Mucosa of descending colon (tissue), 3 donors: ENCODE results near the gene ERBB4. TPM values are rescaled to one million over a fixed set of nuclear protein-coding genes. Genes with fewer than 3 reads are reported as not detected.

Experiments
- ATAC-seq: fragments of 200-7000 bp; cut with Tn5 transposase; one replicate; pipeline ENCODE4 v1.9.1; 2020; ENCODE audit warnings: mild to moderate bottlenecking, moderate library complexity
- DNase-seq, 3 donors: peaks; one replicate each; pipeline ENCODE4 v3.0.0-alpha.2; 2020
- H3K36me3 ChIP-seq: fragments of 200-600 bp; one replicate; pipeline ENCODE4 v1.8.0; 2021; ENCODE audit warnings: low read depth, mild to moderate bottlenecking
- H3K4me1 ChIP-seq: fragments of 200-600 bp; one replicate; pipeline ENCODE4 v1.8.0; 2021; ENCODE audit warnings: low read depth, mild to moderate bottlenecking
- H3K4me3 ChIP-seq: fragments of 200-600 bp; one replicate; pipeline ENCODE4 v1.8.0; 2021; ENCODE audit warnings: mild to moderate bottlenecking
- H3K9me3 ChIP-seq: fragments of 200-600 bp; one replicate; pipeline ENCODE4 v1.8.0; 2021; ENCODE audit warnings: mild to moderate bottlenecking
- CTCF ChIP-seq: fragments of 200-600 bp; IDR thresholded peaks from one replicate; pipeline ENCODE4 v1.8.0; 2022; ENCODE audit warnings: antibody characterized with exemption, mild to moderate bottlenecking
- intact Hi-C, 2 donors: fragments of 100-400 bp; cut with DNase I in 1 of 2; cut with micrococcal nuclease in 1 of 2; formaldehyde crosslinking; loops; one replicate each; pipeline versions ENCODE4 v1.11.0 to v1.11.1; 2022; cut with DNase I, micrococcal nuclease
- total RNA-seq, 3 donors: library from RNA; stranded (reverse); fragmentation: NEBNext Ultra II Directional in 2 of 3; extraction: Animal tissue kit (Norgen Biotek cat#: 25700) in 2 of 3; gene quantifications; one replicate each; pipeline versions ENCODE4 v1.2.1 to v1.2.4, GENCODE V29; 2021 to 2023
- donor health status: DM: no; HTN: no; CAD: no; lungs with moderate emphysema.
- donor health status: DM: no; HTN: no; CAD: no.
- donor health status: DM: no; HTN: yes; CAD: no.

Gene ERBB4
- total RNA-seq, 3 donors from 2014 or later, result 0.05 to 0.25 TPM; not detected in 1

GRCh38 chr2:212549463-212549862 is 10.9 kb upstream of the ERBB4 start:
- intact Hi-C loops, result no loop called here
- H3K4me1 ChIP-seq, result no peaks in the 10 kb centered on the region
- no peaks in the 10 kb centered on the region for H3K9me3 ChIP-seq
- TF ChIP-seq CTCF, result no peak
- no peak for DNase-seq
- H3K4me3 ChIP-seq, result no peak overlapping the region
- no peaks in the 10 kb centered on the region for H3K36me3 ChIP-seq
- no peak for ATAC-seq

GRCh38 chr2:212548455-212548819 is 9.8 kb upstream of the ERBB4 start:
- Histone ChIP-seq H3K9me3 (no peaks in the 10 kb centered on the region), H3K36me3 (no peaks in the 10 kb centered on the region), H3K4me1 (no peaks in the 10 kb centered on the region), H3K4me3 (no peak overlapping the region)
- intact Hi-C loops, result no loop called here
- TF ChIP-seq CTCF, result no peak
- no peak for ATAC-seq
- DNase-seq, result no peak

GRCh38 chr2:212547716-212548454 is 9.3 kb upstream of the ERBB4 start:
- Histone ChIP-seq H3K36me3 (no peaks in the 10 kb centered on the region), H3K4me1 (no peaks in the 10 kb centered on the region), H3K4me3 (no peak overlapping the region), H3K9me3 (no peaks in the 10 kb centered on the region)
- ATAC-seq, result no peak
- no peak for DNase-seq
- TF ChIP-seq CTCF, result no peak
- intact Hi-C loops, result no loop called here

- Histone ChIP-seq H3K36me3 (no peaks in the 10 kb centered on the region), H3K4me3 (no peak overlapping the region), H3K4me1 (no peaks in the 10 kb centered on the region), H3K9me3 (no peaks in the 10 kb centered on the region)
- TF ChIP-seq CTCF, result no peak
- ATAC-seq (no peak), DNase-seq (no peak)
- intact Hi-C loops, result no loop called here
Measured at GRCh38 chr2:212546669-212547068, 8.1 kb upstream of the ERBB4 start.

- no peaks in the 10 kb centered on the region for H3K9me3 ChIP-seq
- intact Hi-C loops, result no loop called here
- DNase-seq (no peak), ATAC-seq (no peak)
- peaks cover 17% of the 10 kb centered on the region for H3K4me1 ChIP-seq
- no peak for TF ChIP-seq CTCF
- no peaks in the 10 kb centered on the region for H3K36me3 ChIP-seq
- H3K4me3 ChIP-seq, result no peak overlapping the region
Measured at GRCh38 chr2:212540341-212540740, 1.7 kb upstream of the ERBB4 start.
